Keratinocyte (primary cell): Measurements from ENCODE around the gene HS3ST6. TPM values are rescaled to one million over a fixed set of nuclear protein-coding genes. Genes with fewer than 3 reads are reported as not detected.
"Not testable (repeated sequence)": the region's sequence is repeated elsewhere in the genome, so short reads cannot be mapped to it uniquely, and the experiment has no call there.

Experiments used
- DNase-seq: peaks from one replicate; pipeline ENCODE4 v3.0.0-alpha.2; 2011; ENCODE audit warnings: low read depth, missing footprints, low spot score
- FAIRE-seq: peaks from 2 replicates; lab custom pipeline; 2011; peaks lifted over from hg19 to GRCh38; lab: Jason Lieb, UNC
- H2AFZ ChIP-seq: 2 replicates; pipeline ENCODE4 v1.6.0; 2012; ENCODE audit warnings: low read length, control low read depth, inconsistent platforms; ENCODE audit not compliant: control insufficient read depth
- H3K27ac ChIP-seq: 2 replicates; pipeline ENCODE4 v1.5.1; 2011; ENCODE audit warnings: low read length; ENCODE audit not compliant: control insufficient read depth, insufficient read depth
- H3K27me3 ChIP-seq: 3 replicates; pipeline ENCODE4 v1.6.0; 2011; ENCODE audit warnings: low read length; ENCODE audit not compliant: control insufficient read depth, insufficient read depth; ENCODE audit errors: extremely low read depth
- H3K36me3 ChIP-seq, 2 experiments: 2 replicates in 1 of 2; 3 replicates in 1 of 2; pipeline ENCODE4 v1.5.1; 2011; ENCODE audit warnings: low read length in 2 of 2, mild to moderate bottlenecking in 1 of 2; ENCODE audit not compliant: control insufficient read depth in 2 of 2, insufficient read depth in 2 of 2; ENCODE audit errors: extremely low read depth in 1 of 2
- H3K4me1 ChIP-seq: 3 replicates; pipeline ENCODE4 v1.5.1; 2011; ENCODE audit warnings: low read length; ENCODE audit not compliant: control insufficient read depth, insufficient read depth; ENCODE audit errors: extremely low read depth
- H3K4me2 ChIP-seq: 3 replicates; pipeline ENCODE4 v1.6.0; 2011; ENCODE audit warnings: low read depth, low read length; ENCODE audit not compliant: control insufficient read depth, insufficient read depth; ENCODE audit errors: extremely low read depth
- H3K4me3 ChIP-seq, 3 experiments: fragments of 200-600 bp in 1 of 3; sonication (generic) in 1 of 3; 2 replicates in 2 of 3; 3 replicates in 1 of 3; pipeline ENCODE4 v1.5.1; 2011 to 2016; ENCODE audit warnings: low read length in 3 of 3, mild to moderate bottlenecking in 3 of 3, control low read depth in 2 of 3, inconsistent platforms in 1 of 3, low read depth in 1 of 3, mixed read lengths in 1 of 3, mixed run types in 1 of 3, moderate library complexity in 1 of 3; ENCODE audit not compliant: control insufficient read depth in 2 of 3, insufficient read depth in 2 of 3; ENCODE audit errors: extremely low read depth in 1 of 3
- H3K79me2 ChIP-seq: 2 replicates; pipeline ENCODE4 v1.6.0; 2012; ENCODE audit warnings: low read length; ENCODE audit not compliant: control insufficient read depth, insufficient read depth
- H3K9ac ChIP-seq: 3 replicates; pipeline ENCODE4 v1.6.0; 2011; ENCODE audit warnings: low read length; ENCODE audit not compliant: control insufficient read depth, insufficient read depth; ENCODE audit errors: extremely low read depth
- H3K9me1 ChIP-seq: 3 replicates; pipeline ENCODE4 v1.6.0; 2011; ENCODE audit warnings: low read length; ENCODE audit not compliant: control insufficient read depth, insufficient read depth; ENCODE audit errors: extremely low read depth
- H3K9me3 ChIP-seq: 2 replicates; pipeline ENCODE4 v1.5.1; 2012; ENCODE audit warnings: low read depth, low read length; ENCODE audit not compliant: control insufficient read depth
- H4K20me1 ChIP-seq: 3 replicates; pipeline ENCODE4 v1.6.0; 2011; ENCODE audit warnings: low read length; ENCODE audit not compliant: control insufficient read depth, insufficient read depth; ENCODE audit errors: extremely low read depth
- CTCF ChIP-seq, 3 experiments: IDR thresholded peaks in 1 of 3; conservative IDR thresholded peaks in 1 of 3; optimal IDR thresholded peaks in 1 of 3; 2 replicates in 2 of 3; 3 replicates in 1 of 3; pipeline versions ENCODE3 to v1.5.1; 2011; ENCODE audit warnings: low read length in 3 of 3, mild to moderate bottlenecking in 3 of 3, moderate library complexity in 2 of 3, control low read depth in 1 of 3, inconsistent platforms in 1 of 3; ENCODE audit not compliant: insufficient read depth in 2 of 3; ENCODE audit errors: extremely low read depth in 1 of 3
- EZH2 ChIP-seq: IDR thresholded peaks from one replicate; pipeline ENCODE4 v1.6.1; 2012; ENCODE audit warnings: inconsistent platforms, mild to moderate bottlenecking, low read length, moderate library complexity
- dilution Hi-C: fragments of 300-500 bp; cut with MboI; formaldehyde crosslinking; loops from one replicate; pipeline ENCODE4 v1.7.0; 2020; ENCODE audit warnings: low sequenced_read_pairs; ENCODE audit not compliant: extremely low pct_ligation_motif_present
- polyA plus RNA-seq, 5 experiments: library from polyadenylated mRNA; depleted of rRNA in 3 of 5; stranded (reverse) in 3 of 5; stranded (forward) in 1 of 5; unstranded in 1 of 5; fragments of >200 nt; gene quantifications; 1 replicate in 1 of 5; 2 replicates in 3 of 5; 3 replicates in 1 of 5; pipeline versions ENCODE4 v1.2.1 to v1.2.3, GENCODE V29; 2011 to 2012; ENCODE audit warnings: missing spikeins in 2 of 5, low read depth in 1 of 5, low replicate concordance in 1 of 5

The HS3ST6 gene
- polyA plus RNA-seq, 1 donor (not counting 4 experiments of a cell fraction or from before 2014, with no cell fraction given), result not detected

DNA sequence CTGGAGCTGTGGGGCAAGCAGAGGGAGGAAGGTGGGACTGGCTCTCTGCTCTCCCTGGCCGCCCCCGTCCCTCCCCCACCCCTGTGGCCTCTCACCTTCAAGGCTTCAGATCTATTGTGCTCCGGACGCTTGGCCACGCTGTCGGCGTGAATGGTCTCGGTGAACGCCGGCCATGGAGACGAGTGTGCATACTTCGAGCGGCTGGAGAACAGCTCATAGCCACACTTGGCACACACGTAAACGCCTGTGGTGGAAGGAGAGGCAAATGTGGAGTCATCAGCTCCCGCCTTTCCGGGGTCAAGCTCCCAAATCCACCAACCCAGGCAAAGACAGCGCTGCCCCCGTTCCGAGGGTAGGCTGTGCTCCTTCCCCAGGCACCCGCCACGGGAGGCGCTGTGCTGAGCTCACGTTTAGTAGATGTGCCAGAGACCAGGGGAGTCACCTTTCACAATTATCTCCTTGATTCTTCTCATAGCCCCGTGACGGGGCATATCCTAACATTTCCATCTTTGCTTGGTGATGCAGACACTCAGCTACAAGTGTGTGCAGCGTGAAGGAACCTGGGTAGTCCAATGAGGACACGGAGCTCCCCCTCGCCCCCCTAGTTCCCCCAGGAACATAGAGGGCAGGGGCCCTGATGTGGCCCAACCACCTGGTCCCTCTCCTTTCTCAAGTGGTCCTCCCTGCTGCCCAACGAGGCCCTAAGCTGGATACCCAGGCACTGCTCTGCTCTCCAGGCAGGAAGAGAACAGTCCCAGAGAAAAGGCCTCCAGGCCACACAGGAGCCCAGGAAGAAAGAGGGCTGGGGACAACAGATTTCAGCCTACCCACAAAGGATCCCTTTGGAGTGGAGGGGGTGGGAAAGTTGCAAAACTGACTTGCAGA is 23.2 kb upstream of the HS3ST6 start:
- Histone ChIP-seq H4K20me1 (no peaks in the 10 kb centered on the region), H2AFZ (no peak overlapping the region), H3K9me3 (no peaks in the 10 kb centered on the region), H3K27me3 (no peaks in the 10 kb centered on the region), H3K9ac (peak overlapping the region; percentile 25), H3K9me1 (no peaks in the 10 kb centered on the region), H3K36me3 (peaks cover 0 to 4% of the 10 kb centered on the region in 2 experiments), H3K4me1 (peaks cover 20% of the 10 kb centered on the region), H3K4me3 (peak overlapping the region in 2 of 3 experiments; percentile 80 to 93), H3K27ac (no peak overlapping the region), H3K4me2 (peak overlapping the region; percentile 88), H3K79me2 (no peaks in the 10 kb centered on the region)
- TF ChIP-seq CTCF (optimal IDR thresholded peaks at IDR 0.05 in 1 of 3, IDR thresholded peaks at IDR 0.05 in 1 of 3, conservative IDR thresholded peaks at IDR 0.05 in 1 of 3; ENCODE audit: extremely low read depth in 1 of 3, insufficient read depth in 2 of 3, low read length in 3 of 3) (peak; percentile 10 to 62 (median 31)), EZH2 (no peak)
- dilution Hi-C loops, result no loop called here
- FAIRE-seq (no peak), DNase-seq (no peak)

DNA sequence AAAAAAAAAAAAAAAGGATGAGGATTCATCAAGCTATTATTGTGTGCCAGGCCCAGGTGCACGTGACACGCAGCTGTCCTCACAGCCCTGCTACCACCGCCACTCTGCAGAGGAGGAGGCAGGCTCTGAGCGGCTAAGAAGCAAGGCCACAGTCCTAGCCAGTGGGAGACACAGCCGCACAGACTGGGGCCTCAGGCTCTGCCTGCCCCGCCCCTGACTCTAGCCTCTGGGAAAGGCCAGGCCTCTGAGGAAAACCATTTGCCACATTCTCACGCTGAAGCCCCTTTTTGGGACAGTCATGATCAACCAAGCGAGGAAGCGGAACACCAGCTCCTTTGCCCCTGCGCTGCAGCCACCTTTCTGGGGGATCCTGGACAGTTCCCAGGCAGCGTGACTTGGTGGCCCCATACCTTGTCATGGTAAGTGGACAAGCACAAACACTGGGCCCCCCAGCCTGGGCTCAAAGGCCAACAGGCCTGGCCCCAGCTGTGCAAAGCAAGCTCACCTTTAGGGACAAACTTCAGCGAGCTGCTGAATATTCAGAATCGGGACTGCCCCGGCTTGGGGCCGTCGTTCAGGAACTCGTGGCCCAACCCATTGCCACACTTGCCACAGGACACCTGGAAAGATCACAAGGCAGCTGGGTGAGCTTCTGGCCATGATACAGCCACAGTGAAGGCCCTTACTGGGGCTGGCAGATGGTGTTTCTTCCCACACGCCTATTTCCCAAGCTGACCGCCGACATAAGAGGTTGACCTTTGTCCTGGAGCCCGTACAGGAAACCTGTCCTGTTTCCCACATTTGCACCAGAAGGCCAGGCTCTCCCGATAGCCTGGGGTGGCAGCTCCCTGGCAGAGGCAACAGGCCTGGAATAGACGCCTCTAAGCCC is 22.3 kb upstream of the HS3ST6 start:
- dilution Hi-C loops, result no loop called here
- Histone ChIP-seq H3K9ac (no peak overlapping the region), H3K4me3 (no peak overlapping the region), H3K27me3 (no peaks in the 10 kb centered on the region), H4K20me1 (no peaks in the 10 kb centered on the region), H3K4me2 (no peak overlapping the region), H3K36me3 (peaks cover 0 to 4% of the 10 kb centered on the region in 2 experiments), H3K9me1 (no peaks in the 10 kb centered on the region), H3K27ac (no peak overlapping the region), H2AFZ (no peak overlapping the region), H3K79me2 (no peaks in the 10 kb centered on the region), H3K4me1 (peaks cover 22% of the 10 kb centered on the region), H3K9me3 (no peaks in the 10 kb centered on the region)
- no peak for DNase-seq
- no peak for TF ChIP-seq EZH2
- TF ChIP-seq CTCF (optimal IDR thresholded peaks at IDR 0.05 in 1 of 3, IDR thresholded peaks at IDR 0.05 in 1 of 3, conservative IDR thresholded peaks at IDR 0.05 in 1 of 3; ENCODE audit: extremely low read depth in 1 of 3, insufficient read depth in 2 of 3, low read length in 3 of 3), result no peak
- no peak for FAIRE-seq

GRCh38 chr16:1939833-1940232 is 21.6 kb upstream of the HS3ST6 start:
- H3K9me3 ChIP-seq, H2AFZ ChIP-seq, H3K36me3 ChIP-seq, FAIRE-seq, H3K9ac ChIP-seq, H3K4me3 ChIP-seq, H4K20me1 ChIP-seq, H3K4me2 ChIP-seq, H3K27me3 ChIP-seq, H3K27ac ChIP-seq, H3K79me2 ChIP-seq, dilution Hi-C loops, H3K9me1 ChIP-seq, DNase-seq: not testable (repeated sequence)
- H3K4me1 ChIP-seq, result peaks cover 27% of the 10 kb centered on the region
